GM18520 (cell line): Measurements from ENCODE around the gene C2CD4A.

Experiments used
- ATAC-seq: cut with Tn5 transposase; IDR thresholded peaks from one replicate; pipeline ENCODE4 v1.9.1; 2021; ENCODE audit not compliant: unreplicated experiment

The C2CD4A gene

DNA sequence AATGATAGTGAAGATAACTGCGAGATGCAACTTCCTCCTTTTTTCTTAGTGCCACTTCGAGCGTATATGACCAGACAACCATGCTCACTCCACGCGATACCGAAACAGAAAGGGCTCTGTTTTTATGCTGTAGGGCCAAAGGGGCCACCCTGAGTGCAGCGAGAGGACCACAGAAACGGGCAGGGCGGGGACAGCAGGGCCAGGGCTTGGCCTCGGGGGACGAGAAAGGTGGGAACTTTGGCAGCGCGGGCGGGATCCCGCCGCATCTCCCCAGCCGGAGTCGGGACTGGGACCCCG is 7.0 kb upstream of the C2CD4A start:
- ATAC-seq, result peak; percentile 51

DNA sequence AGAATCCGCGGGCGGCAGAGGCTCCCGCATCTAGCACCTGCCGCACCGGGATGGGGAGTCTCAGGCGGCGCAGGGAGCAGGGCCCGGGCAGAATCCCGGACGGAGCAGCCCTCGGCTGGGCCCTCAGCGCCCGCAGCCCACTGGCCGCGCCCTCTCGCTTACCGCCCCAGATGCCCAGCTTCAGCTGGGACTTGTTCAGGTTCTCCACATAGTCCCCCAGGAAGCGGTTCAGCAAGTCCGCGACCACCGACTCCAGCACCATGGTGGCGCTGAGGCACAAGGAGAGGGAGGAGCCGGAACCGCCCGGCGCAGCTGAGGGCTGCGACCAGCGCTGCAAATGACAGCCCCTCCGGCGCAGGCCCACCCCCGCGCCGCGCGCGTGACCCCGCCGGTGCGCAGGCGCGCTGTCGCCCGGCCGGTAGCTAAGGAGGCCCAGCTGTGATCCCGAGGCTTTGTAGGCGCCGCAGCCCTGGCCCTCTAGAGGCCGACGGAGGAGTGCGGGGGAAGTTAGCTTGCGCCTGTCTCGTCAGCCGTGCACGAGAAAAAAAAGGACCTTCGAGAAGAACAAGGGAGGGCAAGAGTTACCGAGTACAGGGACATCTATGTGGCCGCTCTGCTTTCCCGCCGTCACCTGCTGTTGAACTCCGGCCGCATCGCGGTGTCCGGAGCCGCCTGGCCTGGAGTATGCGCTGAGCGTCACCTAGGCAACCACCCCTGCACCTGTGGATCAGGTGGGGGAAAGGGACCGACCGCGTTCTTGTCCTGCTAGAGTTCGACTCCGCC is 6.5 kb upstream of the C2CD4A start, which contains the start of gene VPS13C:
TSS of gene VPS13C (minus strand) at position 335 of the 783 bp plus-strand sequence. CDS start at position 262, 73 bp downstream.
- peak; percentile 73 for ATAC-seq

DNA sequence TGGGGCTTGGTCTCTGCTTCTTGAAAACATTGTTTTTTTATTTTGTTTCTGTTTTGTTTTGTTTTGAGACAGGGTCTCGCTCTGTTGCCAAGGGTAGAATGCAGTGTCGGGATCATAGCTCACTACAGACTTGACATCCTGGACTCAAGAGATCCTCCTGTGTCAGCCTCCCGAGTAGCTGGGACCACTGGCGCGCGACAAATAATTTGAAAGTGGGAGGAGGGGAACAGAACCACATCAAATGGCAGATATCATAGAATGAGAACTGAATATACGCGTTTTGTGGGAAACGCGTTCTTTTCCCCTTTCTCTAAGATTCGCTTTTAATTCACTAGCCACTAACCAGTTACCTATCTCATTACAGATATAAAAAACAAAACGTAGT is 5.9 kb upstream of the C2CD4A start:
- no peak for ATAC-seq

DNA sequence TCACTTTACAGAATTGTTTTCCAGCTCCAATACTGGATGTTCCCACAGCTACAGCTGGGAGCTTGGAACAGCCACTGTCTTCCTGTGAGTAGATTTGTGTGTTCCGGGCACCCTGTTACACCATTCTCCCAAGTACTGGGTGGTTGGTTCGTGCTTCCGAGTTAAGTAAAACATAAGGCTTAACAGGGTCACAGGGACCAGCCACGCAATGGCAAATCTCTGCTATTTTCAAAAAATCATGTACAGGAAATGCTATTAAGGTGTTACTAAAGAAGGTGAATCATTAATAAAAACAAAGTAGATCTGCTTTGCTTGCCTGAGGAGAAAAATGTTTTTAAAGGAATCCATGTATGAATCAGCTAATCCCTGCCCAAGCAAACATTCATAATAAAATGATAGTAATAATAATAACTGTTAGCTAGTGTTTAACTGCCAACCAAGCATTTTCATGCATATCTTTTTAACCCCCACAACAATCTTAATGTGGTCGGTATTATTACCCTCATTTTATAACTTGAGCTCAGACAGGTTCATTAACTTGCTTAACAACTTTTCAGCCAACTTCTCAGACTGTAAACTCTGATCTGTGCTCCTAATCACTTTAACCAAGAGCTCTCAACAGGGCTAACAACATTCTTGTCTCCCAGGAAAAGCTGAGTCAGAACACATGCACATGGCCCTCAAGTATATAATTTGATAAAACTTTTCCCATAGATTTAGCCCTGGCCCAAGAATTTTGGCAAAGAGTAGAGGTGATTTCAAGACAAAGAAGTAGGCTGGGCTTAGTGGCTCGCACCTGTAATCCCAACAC is 2.7 kb upstream of the C2CD4A start:
- no peak for ATAC-seq

DNA sequence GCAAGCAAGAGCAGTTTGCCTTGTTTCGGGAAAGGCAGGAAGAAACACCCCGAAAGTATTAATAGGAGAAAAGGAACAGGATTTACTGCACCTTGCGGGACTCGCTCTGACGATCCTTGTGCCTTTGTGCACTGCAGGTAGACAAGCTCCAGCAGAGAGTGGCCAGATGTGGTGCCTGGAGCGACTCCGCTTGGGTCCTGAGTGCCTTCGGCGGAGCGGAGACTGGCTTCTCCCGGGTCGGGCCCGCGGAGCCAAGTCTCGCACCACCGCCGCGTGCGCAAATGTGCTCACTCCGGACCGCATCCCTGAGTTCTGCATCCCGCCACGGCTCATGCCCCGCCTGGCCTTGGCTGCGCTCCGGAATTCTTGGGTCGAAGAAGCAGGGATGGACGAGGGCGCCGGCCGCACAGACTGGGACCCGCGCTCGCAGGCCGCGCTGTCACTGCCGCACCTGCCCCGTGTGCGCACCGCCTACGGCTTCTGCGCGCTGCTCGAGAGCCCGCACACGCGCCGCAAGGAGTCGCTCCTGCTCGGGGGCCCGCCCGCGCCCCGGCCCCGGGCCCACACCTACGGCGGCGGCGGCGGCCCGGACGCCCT is 769 bp downstream of the C2CD4A start:
- no peak for ATAC-seq

DNA sequence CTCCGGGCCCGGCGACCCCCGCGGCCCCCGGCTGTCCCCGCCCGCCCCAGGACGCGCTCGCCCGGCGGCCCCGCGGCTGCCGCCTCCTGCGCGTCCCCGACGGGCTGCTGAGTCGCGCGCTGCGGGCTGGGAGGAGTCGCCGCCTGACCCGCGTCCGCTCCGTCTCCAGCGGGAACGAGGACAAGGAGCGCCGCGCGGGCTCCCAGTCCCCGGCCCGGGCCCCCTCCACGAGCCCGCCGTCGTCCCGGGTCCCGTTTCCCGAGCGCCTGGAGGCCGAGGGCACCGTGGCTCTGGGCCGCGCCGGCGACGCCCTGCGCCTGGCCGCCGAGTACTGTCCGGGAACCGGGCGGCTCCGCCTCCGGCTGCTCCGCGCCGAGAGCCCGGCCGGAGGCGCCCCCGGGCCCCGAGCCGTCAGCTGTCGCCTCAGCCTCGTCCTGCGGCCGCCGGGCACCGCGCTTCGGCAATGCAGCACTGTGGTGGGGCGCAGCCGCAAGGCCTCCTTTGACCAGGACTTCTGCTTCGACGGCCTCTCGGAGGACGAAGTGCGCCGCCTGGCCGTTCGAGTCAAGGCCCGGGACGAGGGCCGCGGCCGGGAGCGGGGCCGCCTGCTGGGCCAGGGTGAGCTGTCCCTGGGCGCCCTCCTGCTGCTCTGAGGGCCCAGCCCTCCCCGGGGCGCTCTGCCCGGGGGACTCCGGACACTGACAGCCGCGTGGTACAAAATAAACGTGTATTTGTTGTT is 1.5 kb downstream of the C2CD4A start:
- no peak for ATAC-seq

DNA sequence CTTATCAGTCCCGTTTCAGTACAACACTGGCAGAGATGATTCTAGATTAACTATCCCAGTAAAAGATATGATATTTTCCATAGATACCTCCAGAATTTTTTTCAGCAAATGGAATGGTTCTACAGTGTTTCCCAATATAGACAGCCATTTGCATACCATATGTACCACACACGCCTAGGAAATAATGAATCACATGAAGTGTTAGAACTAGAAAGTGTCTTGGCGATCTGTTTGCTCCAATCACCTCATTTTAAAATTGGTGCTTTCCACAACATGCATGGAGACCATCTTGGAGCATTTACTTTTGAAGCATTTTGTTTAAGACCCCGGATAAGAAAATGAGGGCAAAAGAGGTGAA is 2.0 kb downstream of the C2CD4A start:
- ATAC-seq, result no peak

DNA sequence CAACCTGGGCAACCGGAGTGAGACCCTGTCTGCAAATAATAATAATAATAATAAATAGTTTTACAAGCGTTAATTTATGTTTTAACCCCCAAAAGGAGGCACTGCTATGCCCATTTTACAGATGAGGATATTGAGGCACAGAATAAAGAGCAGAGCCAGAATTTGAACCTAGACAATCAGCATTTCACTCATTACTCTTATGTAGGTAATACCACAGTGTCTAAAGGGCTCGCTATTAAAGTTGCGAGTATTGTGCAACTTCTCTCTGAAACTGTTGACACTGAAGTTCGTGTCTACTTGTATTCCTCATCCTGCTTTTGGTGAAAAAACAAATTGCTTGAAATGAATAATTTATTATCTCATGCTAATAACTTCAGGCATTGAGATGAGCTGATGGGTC is 2.8 kb downstream of the C2CD4A start:
- ATAC-seq, result no peak

DNA sequence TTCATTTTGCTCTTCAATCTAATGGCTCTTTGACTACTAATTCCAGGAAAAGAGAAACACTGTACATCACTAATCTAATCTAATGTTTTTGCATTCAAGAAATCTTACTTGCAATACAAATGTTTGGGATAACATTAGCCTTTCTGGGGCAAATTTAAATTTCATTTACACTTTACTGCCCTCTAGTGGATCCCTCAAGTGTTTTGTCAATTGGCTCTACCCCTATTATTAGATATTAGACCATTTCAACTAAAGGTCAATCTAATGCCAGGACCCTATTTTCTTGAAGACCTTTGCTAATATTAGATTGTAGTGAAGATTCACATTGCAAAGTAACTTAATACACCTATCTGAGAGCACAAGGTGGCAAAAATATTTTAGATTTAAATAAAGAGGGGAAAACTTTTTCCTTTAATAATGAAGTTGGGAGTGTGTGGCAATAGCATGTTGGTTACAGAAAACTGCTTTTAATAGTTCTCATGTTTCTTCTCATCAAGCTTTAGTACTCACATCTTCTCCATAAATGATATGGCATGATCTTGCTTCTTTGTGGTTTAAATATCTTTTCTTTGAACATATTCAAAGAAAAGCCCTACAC is 5.0 kb downstream of the C2CD4A start:
- ATAC-seq, result no peak

DNA sequence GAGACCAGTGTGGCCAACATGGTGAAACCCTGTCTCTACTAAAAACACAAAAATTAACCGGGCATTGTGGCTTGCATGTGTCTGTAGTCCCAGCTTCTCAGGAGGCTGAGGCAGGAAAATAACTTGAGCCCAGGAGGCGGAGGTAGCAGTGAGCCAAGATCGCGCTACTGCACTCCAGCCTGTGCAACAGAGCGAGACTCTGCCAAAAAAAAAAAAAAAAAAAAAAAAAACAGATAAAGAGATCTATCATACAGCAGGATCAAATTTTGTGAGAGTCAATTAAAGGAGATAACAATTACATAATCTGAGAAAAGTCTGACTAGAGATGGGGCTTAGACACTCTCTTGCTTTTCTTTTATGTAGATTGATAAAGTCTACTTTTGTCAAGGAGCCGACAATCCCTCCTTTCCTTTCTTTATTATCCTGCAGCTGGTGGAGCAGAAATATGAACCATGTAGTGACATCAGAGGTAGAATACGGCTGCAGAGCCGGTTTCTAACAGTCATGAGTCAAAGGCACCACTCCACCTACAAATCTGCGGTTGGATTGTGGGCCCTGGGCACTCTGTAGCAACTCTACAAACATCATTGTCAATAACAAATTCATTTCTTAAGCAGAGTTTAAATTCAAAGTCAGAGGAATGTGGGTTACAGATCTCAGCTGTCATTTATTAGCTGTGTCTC is 9.0 kb downstream of the C2CD4A start:
- ATAC-seq, result no peak

DNA sequence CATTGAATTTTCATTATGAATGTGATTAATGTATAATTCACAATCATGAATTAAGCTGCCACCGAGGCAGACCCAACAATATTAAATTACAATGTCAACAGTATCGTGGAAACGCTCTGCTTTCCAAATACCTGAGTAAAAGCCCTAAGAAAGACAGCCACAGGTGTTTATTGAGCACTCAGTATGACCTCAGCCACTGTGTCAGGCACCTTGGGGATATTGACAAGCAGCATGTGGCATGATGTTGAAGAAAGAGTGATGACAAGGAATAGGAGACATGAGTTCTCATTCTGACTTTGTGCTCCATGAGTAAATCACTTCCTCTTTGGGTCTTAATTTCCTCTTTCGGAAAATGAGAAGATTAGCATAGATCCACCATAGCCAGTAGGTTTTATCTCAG is 12.8 kb downstream of the C2CD4A start:
- no peak for ATAC-seq

DNA sequence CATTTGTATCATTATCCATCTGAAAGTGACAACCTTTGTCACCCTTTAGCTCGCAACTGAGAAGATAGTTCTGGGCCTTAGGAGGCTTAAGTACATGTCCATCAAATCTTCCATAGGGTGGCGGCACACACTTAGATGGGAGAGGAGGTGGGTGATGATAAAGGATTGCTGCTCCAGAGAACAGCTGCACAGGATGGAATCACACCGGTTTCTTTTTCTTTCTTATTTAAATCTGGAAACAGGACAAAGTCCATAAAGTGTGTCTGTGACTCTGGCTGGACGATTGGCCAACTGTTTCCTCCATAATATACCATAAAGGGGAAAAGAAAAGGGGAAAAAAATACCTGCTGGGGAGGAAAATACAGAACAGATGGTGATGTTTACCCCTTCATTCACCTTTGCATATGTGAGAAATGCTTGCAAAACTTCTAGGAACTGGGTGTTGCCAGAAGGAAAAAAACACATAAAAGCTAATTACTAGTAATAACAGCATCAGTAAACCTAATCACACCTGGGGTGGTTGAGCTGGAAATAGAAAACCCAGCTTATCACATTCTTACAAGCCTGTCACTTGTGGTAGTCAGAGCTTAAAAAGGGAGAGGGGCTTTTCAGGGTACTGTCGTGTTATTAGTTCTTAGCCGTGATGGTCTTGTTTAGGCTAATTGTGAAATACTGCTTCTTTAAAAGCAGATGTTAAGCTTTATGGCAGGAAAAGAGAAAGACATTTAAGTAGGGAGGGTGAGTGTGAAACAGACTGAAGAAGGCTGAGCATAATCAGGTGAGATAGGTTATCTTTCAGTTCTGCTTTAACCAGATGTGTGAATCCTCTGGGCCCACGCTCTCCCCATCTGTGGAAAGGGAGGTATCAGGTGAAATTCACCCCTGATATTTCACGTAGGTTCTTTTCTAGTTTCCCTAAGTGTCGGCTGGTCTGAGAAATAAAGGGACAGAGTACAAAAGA is 16.7 kb downstream of the C2CD4A start:
- no peak for ATAC-seq

DNA sequence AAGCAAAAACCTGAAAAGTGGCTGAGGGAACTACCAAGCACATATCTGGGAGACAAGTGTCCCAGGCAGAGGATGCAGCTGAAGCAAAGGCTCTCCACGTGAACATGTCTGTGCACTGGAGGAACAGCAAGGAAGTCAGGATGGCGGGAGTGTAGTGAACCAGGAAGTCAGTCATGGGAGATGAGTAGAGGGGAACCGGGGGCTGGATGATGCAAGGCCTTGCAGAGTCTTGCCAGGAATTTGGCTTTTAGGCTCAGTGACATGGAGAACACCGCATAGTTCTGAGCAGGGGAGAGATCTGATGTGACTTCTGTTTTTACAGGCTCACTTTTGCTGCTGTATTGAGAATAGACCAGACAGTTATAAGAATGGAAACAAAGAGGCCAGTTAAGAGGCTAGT is 19.0 kb downstream of the C2CD4A start:
- no peak for ATAC-seq

DNA sequence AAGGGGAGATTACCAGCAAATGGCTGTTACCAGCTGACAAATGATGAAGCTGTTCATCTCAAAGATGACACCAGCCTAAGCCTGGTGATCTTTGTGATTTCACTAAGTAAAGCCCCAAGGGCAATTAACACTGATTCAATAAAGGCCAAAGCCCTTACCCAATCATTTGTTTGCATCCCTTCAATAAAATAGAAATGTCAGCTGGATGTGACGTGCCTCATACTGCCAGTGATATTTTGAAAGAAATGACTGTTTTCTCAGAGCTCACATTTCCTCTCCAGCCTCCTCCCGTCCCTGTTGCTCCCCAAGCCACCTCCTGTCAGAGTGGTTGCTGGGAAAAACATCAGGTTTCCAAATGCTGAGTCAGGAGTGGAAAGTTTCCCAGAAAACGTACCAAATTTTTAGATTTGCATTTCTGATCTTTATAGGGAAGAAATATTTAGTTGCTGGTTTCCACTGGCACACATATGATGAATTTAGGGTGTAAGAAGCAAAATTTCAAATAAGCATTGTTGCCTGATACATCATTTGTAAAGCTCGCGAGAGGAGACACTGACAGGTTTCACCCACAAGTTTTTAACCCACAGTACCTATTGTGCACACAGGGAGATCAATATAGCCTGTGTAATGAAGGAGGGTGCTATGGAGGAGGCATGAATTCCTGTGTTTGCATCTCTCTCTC is 21.0 kb downstream of the C2CD4A start:
- no peak for ATAC-seq

DNA sequence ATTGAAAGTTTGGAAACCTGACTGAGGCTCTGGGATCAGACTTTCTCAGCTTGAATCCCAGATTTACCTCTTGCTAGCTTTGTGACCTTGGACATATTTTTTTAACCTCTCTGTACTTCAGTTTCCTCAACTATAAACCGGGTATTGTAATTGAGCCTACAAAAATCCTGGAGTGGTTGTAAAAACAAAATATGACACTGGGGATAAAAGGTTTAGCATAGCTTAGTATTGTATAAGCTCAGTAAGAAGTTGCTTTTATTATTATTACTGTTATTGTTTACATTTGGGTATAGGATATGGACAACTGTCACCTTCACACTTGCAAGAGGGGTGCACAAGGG is 21.5 kb downstream of the C2CD4A start:
- ATAC-seq, result no peak

DNA sequence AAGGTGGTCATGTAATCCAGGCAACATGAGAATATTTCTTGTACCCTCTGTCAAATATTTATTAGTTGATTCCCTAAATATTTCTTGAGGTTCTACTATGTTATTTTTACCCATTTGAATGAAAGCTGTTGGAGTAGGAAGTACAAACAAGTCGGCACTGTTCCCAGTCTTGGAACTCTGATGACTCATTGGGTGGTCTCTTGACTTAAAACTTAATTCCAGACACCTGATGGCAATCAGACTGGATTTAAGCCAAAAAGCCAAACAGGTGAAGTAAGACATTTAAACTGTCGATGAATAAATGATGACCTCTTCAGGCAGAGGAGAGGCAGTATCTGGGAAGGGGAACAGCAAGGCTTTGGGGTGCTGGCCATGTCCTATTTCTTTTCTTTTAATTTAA is 22.8 kb downstream of the C2CD4A start:
- no peak for ATAC-seq

DNA sequence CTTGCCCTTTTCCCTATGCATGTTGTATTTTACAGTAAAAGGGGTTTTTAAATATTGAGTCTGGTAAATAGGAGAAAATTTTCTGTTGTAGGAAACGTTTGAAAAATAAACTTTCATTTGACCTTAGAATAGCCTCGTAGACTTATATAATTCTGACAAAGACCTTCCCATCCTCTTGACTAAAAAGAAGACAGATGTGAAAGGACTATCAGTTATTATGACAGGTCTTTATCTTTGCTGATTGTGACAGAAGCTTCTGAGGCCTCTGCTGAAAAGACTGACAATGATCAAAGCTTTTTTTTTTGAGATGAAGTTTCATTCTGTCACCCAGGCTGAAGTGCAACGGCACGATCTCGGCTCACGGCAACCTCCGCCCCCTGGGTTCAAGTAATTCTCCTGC is 24.2 kb downstream of the C2CD4A start:
- no peak for ATAC-seq

DNA sequence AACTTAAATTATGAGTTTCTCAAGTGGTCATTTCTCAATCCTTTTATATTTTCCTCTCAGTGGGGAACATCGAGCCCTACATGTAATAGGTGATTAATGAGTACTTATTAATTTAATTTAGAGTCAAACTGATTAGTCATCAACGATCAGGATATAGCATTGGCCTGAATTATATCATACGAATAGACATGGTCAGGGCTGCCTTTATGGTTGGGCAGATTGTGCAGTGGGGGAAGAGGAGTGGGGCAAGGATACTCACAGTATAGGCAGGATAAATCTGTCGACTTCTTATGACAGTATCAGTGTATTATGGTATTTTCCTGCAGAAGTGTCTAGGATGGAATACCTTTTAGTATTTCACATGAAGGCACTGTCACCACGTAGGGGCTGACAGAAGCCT is 27.0 kb downstream of the C2CD4A start:
- ATAC-seq, result no peak

DNA sequence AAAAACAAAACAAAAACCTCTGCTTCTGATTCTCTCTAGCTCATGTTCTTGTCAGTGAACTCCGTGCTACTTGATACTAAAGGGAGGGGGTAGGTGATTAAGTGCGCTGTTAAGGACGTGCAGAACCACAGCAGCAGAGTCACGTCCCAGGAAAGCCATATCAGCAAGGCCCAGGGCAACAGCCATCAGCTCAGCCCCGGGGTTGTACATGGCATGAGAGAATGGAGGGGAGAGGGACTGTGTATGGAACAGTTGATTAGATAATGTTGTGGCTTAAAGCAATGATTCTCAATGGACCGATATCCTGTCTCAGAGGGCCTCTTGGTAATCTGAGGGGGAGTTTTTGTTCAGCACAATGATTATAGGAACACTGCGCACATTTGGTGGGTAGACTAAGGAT is 27.6 kb downstream of the C2CD4A start:
- no peak for ATAC-seq
